ENCODE results near the gene ATXN1. TPM values are rescaled to one million over a fixed set of nuclear protein-coding genes. Genes with fewer than 3 reads are reported as not detected.
"Not testable (repeated sequence)": the region's sequence is repeated elsewhere in the genome, so short reads cannot be mapped to it uniquely, and the experiment has no call there.

Gene ATXN1
- total RNA-seq, 2 experiments from 2014 or later = 34.1 to 36.7 TPM

DNA sequence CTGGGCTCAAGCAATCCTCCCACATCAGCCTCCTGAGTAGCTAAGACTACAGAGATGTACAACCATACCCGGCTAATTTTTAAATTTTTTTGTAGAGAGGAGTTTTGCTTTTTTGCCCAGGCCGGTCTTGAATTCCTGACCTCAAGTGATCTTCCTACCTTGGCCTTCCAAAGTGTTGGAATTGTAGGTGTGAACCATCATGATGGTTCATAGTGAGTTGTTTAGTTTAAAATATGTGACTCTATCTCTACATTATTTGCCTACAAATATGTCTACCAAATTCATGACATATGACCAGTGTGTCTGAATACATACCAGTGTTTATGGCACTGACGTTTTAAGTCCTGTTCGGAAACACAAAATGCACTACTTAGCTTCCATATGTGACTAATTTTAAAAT lies 367.9 kb downstream of the ATXN1 start:
- no peak for DNase-seq
- peaks cover 24% of the 10 kb centered on the region for H3K4me1 Mint-ChIP-seq (ENCODE audit: low read depth)
- ChIA-PET CTCF (no interaction called here), POLR2A (no interaction called here)
- H3K9me3 Mint-ChIP-seq = no peaks in the 10 kb centered on the region
- H3K4me3 Mint-ChIP-seq = no peak overlapping the region
- no peak overlapping the region for H3K27ac Mint-ChIP-seq
- intact Hi-C loops (cut with micrococcal nuclease) = no loop called here
- H3K36me3 Mint-ChIP-seq = peaks cover 8% of the 10 kb centered on the region
- no peaks in the 10 kb centered on the region for H3K27me3 Mint-ChIP-seq

DNA sequence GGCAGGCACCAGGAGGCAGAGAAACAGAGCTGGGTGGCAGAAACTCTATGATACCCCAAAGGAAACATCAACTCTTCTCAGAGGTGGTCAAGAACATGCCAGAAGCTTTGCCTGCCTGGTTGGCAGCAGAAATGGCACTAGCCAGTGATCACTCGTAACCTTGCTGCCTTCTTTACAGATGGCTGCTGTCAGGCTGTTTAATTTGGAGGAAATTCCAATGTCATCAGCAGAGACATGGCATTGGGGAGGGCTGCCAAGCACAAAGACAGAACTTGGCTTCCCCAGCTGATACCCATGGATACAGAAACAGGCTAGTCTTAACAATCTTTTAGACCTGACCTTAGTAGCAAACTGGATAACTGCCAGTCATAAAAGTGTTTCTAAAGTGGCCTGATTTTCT lies 369.2 kb downstream of the ATXN1 start:
- intact Hi-C loops (cut with micrococcal nuclease) = no loop called here
- DNase-seq = no peak
- H3K36me3 Mint-ChIP-seq = peaks cover 8% of the 10 kb centered on the region
- H3K27ac Mint-ChIP-seq = no peak overlapping the region
- H3K9me3 Mint-ChIP-seq = no peaks in the 10 kb centered on the region
- ChIA-PET POLR2A (no interaction called here), CTCF (interaction anchor here (0.8 kb wide), 1 partner anchor 75 kb away, joined by 4 read pairs; no protein-coding TSS in a partner anchor)
- no peak overlapping the region for H3K4me3 Mint-ChIP-seq
- H3K4me1 Mint-ChIP-seq (ENCODE audit: low read depth) = peaks cover 13% of the 10 kb centered on the region
- H3K27me3 Mint-ChIP-seq = no peaks in the 10 kb centered on the region

DNA sequence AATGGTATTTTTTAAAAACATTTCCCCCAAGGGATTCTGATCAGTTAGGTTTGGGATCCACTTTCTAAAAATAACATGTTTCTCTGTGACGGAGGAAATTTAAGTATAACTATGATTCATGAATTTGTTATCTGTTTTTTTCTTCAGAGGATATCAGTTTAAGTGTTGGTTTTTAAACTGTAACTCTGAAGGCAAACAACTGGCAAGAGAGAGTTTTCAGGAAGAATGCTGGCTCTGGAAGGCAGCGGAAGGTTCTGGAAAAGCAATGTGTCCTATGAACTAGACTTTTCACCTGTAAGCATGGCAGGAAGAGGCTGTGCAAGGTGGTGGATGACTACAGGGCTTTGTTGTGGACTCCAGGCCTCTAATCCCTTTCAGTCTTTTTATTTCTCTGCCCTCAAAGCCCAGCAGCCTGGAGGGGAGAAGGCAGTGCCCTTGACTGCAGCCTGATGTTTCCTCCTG lies 369.8 kb downstream of the ATXN1 start:
- no peaks in the 10 kb centered on the region for H3K27me3 Mint-ChIP-seq
- H3K4me1 Mint-ChIP-seq (ENCODE audit: low read depth) = peaks cover 7% of the 10 kb centered on the region
- H3K36me3 Mint-ChIP-seq = peaks cover 9% of the 10 kb centered on the region
- no peaks in the 10 kb centered on the region for H3K9me3 Mint-ChIP-seq
- H3K4me3 Mint-ChIP-seq = no peak overlapping the region
- CTCF ChIA-PET = interaction anchor here (0.5 to 0.8 kb wide), 2 partner anchors 74 to 704 kb away, joined by 3 to 4 read pairs; no protein-coding TSS in a partner anchor
- H3K27ac Mint-ChIP-seq = no peak overlapping the region
- no peak for DNase-seq
- POLR2A ChIA-PET = no interaction called here
- intact Hi-C loops (cut with micrococcal nuclease) = no loop called here

DNA sequence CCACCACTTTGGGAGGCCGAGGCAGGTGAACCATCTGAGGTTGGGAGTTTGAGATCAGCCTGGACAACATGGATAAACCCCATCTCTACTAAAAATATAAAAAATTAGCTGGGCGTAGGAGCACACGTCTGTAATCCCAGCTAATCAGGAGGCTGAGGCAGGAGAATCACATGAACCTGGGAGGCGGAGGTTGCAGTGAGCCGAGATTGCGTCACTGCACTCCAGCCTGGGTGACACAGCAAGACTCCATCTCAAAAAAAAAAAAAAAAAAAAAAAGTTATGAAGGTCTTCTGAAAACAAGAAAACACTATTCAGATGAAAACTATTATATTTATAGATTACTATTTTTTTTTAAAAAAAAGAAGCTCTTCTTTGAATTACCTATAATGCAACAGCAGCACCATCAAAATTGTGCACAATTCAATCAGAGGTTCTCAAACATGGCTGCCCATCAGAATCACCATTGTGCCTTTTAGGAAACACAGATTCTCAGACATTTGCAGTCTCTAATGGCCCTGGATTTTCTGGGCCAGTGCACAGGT lies 370.3 kb downstream of the ATXN1 start:
- POLR2A ChIA-PET; H3K4me1 Mint-ChIP-seq (ENCODE audit: low read depth); H3K9me3 Mint-ChIP-seq; DNase-seq; H3K4me3 Mint-ChIP-seq; H3K36me3 Mint-ChIP-seq; H3K27me3 Mint-ChIP-seq; H3K27ac Mint-ChIP-seq; intact Hi-C loops (cut with micrococcal nuclease): not testable (repeated sequence)
- CTCF ChIA-PET = interaction anchor here (0.5 kb wide), 1 partner anchor 704 kb away, joined by 3 read pairs; no protein-coding TSS in a partner anchor

DNA sequence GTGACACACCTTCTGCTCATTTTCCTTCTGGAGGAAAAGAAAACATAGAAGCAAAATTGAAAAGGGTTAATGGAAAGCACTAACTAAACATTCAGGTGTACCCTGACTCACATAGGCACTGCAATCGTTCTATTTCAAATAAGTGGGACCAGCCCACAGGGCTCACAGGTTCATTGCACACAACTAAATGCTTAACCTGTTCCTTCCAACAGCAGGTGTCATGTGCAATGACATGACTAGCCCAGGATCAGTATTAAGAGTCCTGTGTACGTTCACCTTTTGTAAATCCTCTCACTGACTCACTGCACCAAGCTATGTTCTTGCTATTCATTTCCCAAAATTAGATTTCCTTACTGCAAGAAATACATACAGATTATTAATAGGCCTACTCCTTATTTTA lies 371.6 kb downstream of the ATXN1 start:
- intact Hi-C loops (cut with micrococcal nuclease) = no loop called here
- ChIA-PET POLR2A (no interaction called here), CTCF (interaction anchor here (0.6 kb wide), 1 partner anchor 69 kb away, joined by 3 read pairs; no protein-coding TSS in a partner anchor)
- DNase-seq = no peak
- Mint-ChIP-seq H3K9me3 (no peaks in the 10 kb centered on the region), H3K27me3 (no peaks in the 10 kb centered on the region), H3K4me3 (no peak overlapping the region), H3K4me1 (ENCODE audit: low read depth) (peaks cover 7% of the 10 kb centered on the region), H3K36me3 (peaks cover 12% of the 10 kb centered on the region), H3K27ac (no peak overlapping the region)

DNA sequence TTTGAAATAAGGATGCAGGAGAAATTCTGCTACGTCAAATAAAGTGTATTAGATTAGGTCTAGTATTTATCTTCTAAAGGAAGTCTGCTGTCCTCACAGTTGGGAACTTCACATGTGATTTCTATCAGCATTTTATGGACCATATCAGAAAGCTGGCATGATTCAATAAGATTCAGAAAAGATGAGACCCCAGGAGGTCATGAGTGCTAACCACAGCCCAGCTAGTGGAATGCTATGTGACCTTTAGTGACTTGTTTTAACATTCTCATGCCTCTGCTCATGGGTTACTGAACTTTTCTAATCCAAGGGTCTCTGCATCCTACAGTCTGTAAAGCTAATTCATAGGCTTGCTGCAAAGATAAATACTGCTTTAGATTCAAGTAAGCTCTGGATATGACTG lies 372.8 kb downstream of the ATXN1 start:
- ChIA-PET CTCF (no interaction called here), POLR2A (no interaction called here)
- no peak for DNase-seq
- intact Hi-C loops (cut with micrococcal nuclease) = no loop called here
- H3K9me3 Mint-ChIP-seq = no peaks in the 10 kb centered on the region
- no peak overlapping the region for H3K4me3 Mint-ChIP-seq
- H3K4me1 Mint-ChIP-seq (ENCODE audit: low read depth) = peaks cover 7% of the 10 kb centered on the region
- H3K27ac Mint-ChIP-seq = no peak overlapping the region
- H3K27me3 Mint-ChIP-seq = no peaks in the 10 kb centered on the region
- peaks cover 9% of the 10 kb centered on the region for H3K36me3 Mint-ChIP-seq

DNA sequence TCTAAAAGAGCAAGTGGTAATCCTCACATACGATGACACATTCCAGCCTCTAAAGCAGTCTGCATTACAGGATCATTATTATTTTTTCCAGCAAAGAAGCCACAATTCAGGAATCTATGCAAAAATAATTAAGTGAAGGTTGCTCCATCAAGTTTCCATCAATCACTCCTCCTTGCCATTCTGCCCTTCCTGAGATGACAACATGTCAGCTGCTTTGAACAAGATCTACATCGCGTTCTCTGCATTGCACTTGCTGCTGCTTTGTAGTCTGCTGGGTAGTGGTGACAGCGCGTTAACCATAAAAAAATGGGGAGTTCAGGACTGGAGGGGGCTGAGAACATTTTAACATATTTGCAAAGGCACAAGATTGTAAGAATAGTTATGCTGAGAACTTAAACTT lies 375.2 kb downstream of the ATXN1 start:
- CTCF ChIA-PET = no interaction called here
- no peak overlapping the region for H3K27ac Mint-ChIP-seq
- POLR2A ChIA-PET = no interaction called here
- H3K36me3 Mint-ChIP-seq = peaks cover 9% of the 10 kb centered on the region
- no peaks in the 10 kb centered on the region for H3K4me1 Mint-ChIP-seq (ENCODE audit: low read depth)
- no peaks in the 10 kb centered on the region for H3K27me3 Mint-ChIP-seq
- no peak for DNase-seq
- no peak overlapping the region for H3K4me3 Mint-ChIP-seq
- intact Hi-C loops (cut with micrococcal nuclease) = no loop called here
- H3K9me3 Mint-ChIP-seq = no peaks in the 10 kb centered on the region

DNA sequence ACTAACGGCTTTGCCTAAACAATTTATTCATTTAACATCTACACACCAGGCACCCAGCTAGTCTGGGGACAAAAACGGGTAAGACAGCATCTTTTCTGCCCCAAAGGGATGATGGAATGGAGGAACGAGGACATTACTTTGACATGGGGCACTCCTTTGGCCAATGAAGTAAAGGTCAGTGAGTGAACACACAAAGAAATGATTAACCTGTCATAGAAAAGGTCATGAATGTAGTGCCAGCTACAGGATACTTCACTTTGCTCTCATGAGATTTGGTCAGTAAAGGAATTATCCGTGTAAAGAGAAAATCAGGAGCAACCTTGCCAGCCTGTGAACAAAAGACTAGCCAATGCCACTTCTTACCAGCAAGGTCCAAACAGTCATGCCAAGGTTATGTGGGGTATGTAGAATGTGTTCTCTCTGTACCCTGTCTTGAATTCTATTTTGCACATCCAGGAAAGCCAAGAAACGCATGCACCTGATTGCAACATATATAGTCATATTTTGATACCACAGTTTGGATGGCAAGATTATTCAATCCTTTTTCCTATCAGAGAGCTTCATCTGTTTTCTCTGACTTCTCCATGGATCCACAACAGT lies 377.6 kb downstream of the ATXN1 start:
- H3K4me1 Mint-ChIP-seq (ENCODE audit: low read depth) = no peaks in the 10 kb centered on the region
- CTCF ChIA-PET = no interaction called here
- no peak overlapping the region for H3K27ac Mint-ChIP-seq
- peaks cover 11% of the 10 kb centered on the region for H3K36me3 Mint-ChIP-seq
- no peak for DNase-seq
- H3K4me3 Mint-ChIP-seq = no peak overlapping the region
- H3K9me3 Mint-ChIP-seq = no peaks in the 10 kb centered on the region
- intact Hi-C loops (cut with micrococcal nuclease) = no loop called here
- no peaks in the 10 kb centered on the region for H3K27me3 Mint-ChIP-seq
- POLR2A ChIA-PET = no interaction called here

DNA sequence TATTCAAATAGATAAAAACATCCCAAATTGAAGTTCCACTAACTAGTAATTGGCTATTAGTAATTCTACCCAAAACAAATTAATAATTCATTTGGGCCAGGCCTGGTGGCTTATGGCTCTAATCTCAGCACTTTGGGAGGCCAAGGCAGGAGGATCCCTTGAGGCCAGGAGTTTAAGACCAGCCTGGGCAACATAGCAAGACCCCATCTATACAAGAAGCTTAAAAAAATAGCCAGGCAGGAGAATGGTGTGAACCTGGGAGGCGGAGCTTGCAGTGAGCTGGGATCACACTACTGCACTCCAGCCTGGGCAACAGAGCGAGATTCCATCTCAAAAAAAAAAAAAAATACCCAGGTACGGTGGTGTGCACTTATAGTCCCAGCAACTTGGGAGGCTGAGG lies 379.3 kb downstream of the ATXN1 start:
- H3K27ac Mint-ChIP-seq; DNase-seq; H3K27me3 Mint-ChIP-seq; H3K4me1 Mint-ChIP-seq (ENCODE audit: low read depth); H3K4me3 Mint-ChIP-seq; H3K9me3 Mint-ChIP-seq; H3K36me3 Mint-ChIP-seq; intact Hi-C loops (cut with micrococcal nuclease); POLR2A ChIA-PET: not testable (repeated sequence)
- CTCF ChIA-PET = interaction anchor here (1.0 to 1.1 kb wide), 2 partner anchors 32 to 50 kb away, joined by 3 to 8 read pairs; no protein-coding TSS in a partner anchor

DNA sequence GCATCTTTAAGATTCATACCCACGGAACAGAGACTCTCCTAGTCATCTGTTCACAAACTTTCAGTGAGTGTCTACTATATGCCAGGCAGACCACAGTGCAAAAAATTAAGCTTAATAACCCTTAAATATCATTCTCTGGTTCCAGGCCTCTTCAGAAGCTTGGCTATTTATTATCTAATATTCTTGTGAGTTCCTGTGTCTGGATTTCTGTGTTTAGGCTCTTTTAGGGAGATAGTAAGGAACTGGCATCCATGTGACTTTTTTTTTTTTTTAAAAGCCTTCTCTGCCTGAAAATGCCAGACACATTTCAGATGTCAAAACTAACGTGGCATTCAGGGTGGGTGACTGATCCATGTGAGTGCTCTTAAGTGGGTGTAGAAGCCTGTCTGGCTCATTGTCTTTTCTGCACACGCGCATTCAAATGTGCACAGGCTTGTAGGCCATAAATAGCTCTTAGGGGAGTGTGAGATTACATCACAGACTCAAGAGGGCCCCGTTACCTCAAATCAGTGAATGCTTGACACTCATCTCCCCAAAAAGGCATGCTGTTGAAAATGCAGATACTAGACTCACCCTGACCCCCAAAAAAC lies 380.9 kb downstream of the ATXN1 start:
- intact Hi-C loops (cut with micrococcal nuclease) = no loop called here
- POLR2A ChIA-PET = no interaction called here
- H3K4me1 Mint-ChIP-seq (ENCODE audit: low read depth) = no peaks in the 10 kb centered on the region
- H3K27me3 Mint-ChIP-seq = no peaks in the 10 kb centered on the region
- no peak for DNase-seq
- no peaks in the 10 kb centered on the region for H3K9me3 Mint-ChIP-seq
- no peak overlapping the region for H3K27ac Mint-ChIP-seq
- H3K4me3 Mint-ChIP-seq = no peak overlapping the region
- peaks cover 6% of the 10 kb centered on the region for H3K36me3 Mint-ChIP-seq
- CTCF ChIA-PET = interaction anchor here (1.2 kb wide), 1 partner anchor 393 kb away, joined by 3 read pairs; no protein-coding TSS in a partner anchor

DNA sequence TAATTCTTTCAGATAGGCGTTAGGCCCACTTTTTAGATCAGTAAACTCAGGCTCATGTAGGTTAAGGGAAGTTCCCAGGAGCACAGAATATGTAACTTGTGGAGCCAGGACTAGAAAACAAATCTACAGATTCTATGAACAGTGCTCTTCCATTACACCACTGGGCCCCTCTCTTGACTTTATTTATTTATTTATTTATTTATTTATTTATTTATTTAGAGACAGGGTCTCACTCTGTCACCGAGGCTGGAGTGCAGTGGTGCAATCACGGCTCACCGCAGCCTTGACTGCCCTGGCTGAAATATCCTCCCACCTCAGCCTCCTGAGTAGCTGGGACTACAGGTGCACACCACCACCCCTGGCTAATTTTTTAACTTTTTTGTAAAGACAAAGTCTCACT lies 382.9 kb downstream of the ATXN1 start:
- H3K36me3 Mint-ChIP-seq; intact Hi-C loops (cut with micrococcal nuclease); H3K9me3 Mint-ChIP-seq; H3K4me3 Mint-ChIP-seq; POLR2A ChIA-PET; H3K27ac Mint-ChIP-seq; H3K27me3 Mint-ChIP-seq; CTCF ChIA-PET; H3K4me1 Mint-ChIP-seq (ENCODE audit: low read depth); DNase-seq: not testable (repeated sequence)

DNA sequence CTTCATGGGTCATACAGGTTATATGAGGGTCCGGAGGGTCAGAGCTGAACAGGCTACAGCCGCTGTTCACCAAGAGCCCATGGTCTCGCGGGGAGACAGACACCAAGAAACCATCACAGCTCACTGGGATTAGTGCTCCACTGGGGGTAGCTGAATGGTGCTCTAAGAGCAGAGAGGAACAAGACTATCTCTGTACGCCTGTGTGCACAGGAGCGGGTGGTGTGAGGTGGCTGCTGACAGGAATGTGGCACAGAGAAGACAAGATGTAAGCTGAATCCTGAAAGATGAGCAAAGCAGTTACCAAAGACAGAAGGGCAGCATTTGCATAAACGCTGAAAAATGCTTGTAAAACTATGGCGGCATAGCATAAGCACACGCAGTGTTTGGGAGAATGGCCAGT lies 383.8 kb downstream of the ATXN1 start:
- no peaks in the 10 kb centered on the region for H3K27me3 Mint-ChIP-seq
- H3K4me1 Mint-ChIP-seq (ENCODE audit: low read depth) = peaks cover 3% of the 10 kb centered on the region
- ChIA-PET POLR2A (no interaction called here), CTCF (no interaction called here)
- no peak overlapping the region for H3K4me3 Mint-ChIP-seq
- intact Hi-C loops (cut with micrococcal nuclease) = no loop called here
- no peak overlapping the region for H3K27ac Mint-ChIP-seq
- no peak for DNase-seq
- H3K36me3 Mint-ChIP-seq = peaks cover 11% of the 10 kb centered on the region
- no peaks in the 10 kb centered on the region for H3K9me3 Mint-ChIP-seq

DNA sequence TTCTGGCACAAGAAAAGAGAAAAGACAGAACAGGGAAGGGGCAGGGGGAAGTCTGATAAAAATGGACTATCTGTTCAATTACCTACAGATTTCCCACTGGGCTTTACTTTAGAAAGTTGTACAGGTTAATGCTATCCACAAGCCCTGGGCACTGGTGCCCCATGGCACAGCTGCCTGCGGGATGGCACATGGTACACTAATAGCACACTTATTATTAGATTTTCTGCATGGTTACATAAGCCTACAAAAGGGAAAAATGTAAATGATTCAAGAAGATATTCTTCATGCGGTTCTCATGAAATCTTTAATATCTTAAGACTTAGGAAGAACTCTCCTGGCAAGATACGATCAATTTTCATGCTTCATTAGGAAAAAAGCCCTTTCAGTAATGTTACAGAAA lies 385.4 kb downstream of the ATXN1 start:
- H3K9me3 Mint-ChIP-seq = no peaks in the 10 kb centered on the region
- POLR2A ChIA-PET = no interaction called here
- no peak for DNase-seq
- no peak overlapping the region for H3K4me3 Mint-ChIP-seq
- H3K27me3 Mint-ChIP-seq = no peaks in the 10 kb centered on the region
- CTCF ChIA-PET = no interaction called here
- no peak overlapping the region for H3K27ac Mint-ChIP-seq
- peaks cover 3% of the 10 kb centered on the region for H3K4me1 Mint-ChIP-seq (ENCODE audit: low read depth)
- H3K36me3 Mint-ChIP-seq = peaks cover 11% of the 10 kb centered on the region
- intact Hi-C loops (cut with micrococcal nuclease) = no loop called here
